NCI-H2107 (cell line): Measurements from ENCODE around the gene MAP3K20.
"Not testable (repeated sequence)": the region's sequence is repeated elsewhere in the genome, so short reads cannot be mapped to it uniquely, and the experiment has no call there.

Source experiments
- DNase-seq: peaks from one replicate; lab custom pipeline; 2025; lab: John Stamatoyannopoulos, UW

MAP3K20 gene

GRCh38 chr2:173280853-173281252 lies 205.2 kb downstream of the MAP3K20 start:
- no peak for DNase-seq

GRCh38 chr2:173281898-173282297 lies 206.3 kb downstream of the MAP3K20 start:
- not testable (repeated sequence) for DNase-seq

- DNase-seq = no peak
These were observed 207.3 kb downstream of the MAP3K20 start for GRCh38 chr2:173282795-173283545.

DNA sequence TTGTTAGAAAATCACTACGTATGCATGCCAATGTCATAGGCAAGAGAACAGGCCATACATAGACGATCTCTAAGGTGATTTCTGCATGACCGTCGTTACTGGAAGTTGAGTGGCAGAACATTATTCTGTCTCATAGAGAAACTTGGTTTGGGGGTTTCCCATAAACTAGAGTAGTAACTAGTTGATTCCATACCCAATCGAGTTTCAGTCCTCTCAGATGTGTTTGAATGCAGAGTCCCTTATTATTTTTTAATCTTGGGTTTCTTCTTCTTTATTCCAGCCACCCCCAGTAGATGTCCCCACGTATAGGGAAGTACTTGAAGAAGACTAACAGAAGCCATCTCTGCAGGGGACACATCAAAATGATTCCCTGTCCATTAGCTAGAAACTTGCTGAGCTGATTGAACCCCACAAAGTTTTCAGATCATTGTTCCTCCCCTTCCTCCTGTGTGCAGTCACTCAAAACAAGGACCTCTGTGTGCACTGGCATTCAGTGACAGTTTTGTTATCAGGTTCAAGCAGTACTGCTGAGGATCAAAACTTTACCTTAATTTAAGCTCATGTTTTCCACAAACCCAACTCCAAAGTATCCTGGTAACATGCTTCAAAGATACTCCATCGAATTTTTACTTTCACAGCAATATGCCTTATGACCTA lies 210.6 kb downstream of the MAP3K20 start:
- no peak for DNase-seq

GRCh38 chr2:173287594-173287993 lies 211.9 kb downstream of the MAP3K20 start:
- no peak for DNase-seq

GRCh38 chr2:173288561-173288960 lies 212.9 kb downstream of the MAP3K20 start:
- no peak for DNase-seq

GRCh38 chr2:173290046-173290445 lies 214.4 kb downstream of the MAP3K20 start:
- no peak for DNase-seq

GRCh38 chr2:173290518-173290917 lies 214.9 kb downstream of the MAP3K20 start:
- no peak for DNase-seq

- no peak for DNase-seq
These were observed 215.8 kb downstream of the MAP3K20 start for GRCh38 chr2:173291412-173291811.

GRCh38 chr2:173296235-173296634 lies 220.6 kb downstream of the MAP3K20 start:
- no peak for DNase-seq

- DNase-seq = no peak
These were observed 223.0 kb downstream of the MAP3K20 start for GRCh38 chr2:173298536-173299097.

DNA sequence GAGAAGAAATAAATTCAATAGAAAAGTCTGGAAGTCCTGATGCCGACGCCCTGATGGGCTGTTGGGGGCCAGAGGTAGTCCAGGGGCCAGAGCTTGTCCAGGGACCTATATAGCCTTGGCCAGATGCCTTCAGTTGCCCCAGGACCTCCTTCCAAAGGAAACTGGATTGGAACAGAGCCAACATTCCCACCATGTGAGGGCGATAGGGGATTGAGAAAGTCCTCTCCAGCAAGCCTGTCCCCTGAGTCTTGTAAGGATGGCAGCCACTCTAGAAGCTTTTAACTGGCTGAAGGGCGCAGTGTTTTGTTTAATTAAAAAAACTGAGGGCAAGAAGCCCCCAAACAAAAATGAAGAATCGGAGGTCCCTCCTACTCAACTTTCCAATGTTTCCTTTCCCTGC lies 224.1 kb downstream of the MAP3K20 start:
- DNase-seq = no peak

DNA sequence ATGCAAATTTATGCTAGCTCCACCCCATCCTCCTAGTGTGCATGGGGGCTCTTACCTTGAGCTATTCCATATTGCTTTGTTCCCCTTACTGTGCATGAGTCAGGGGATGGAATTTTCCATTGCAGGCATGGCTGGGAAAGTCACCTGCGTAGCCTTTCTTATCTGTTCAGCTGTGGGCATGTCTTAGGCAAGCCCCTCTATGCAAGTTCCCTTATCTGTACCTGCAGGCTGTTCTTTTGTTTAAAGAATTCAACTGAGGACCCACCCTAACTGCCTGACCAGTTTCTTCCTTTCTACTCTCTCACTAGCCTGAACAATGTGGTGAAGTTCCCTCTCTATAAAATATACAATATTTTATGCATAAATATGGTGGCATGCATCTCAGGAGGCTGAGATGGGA lies 224.8 kb downstream of the MAP3K20 start:
- no peak for DNase-seq

DNA sequence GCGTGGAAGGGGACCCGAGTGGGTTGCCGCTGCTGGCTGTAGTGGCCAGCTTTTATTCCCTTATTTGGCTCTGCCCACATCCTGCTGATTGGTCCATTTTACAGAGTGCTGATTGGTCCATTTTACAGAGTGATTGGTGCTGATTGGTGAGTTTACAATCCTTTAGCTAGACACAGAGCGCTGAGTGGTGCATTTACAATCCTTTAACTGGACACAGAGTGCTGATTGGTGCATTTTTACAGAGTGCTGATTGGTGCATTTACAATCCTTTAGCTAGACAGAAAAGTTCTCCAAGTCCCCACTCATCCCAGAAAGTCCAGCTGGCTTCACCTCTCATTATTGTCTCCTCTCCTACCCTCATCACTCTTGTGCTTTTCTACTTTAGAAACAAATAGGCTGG lies 225.9 kb downstream of the MAP3K20 start:
- not testable (repeated sequence) for DNase-seq

DNA sequence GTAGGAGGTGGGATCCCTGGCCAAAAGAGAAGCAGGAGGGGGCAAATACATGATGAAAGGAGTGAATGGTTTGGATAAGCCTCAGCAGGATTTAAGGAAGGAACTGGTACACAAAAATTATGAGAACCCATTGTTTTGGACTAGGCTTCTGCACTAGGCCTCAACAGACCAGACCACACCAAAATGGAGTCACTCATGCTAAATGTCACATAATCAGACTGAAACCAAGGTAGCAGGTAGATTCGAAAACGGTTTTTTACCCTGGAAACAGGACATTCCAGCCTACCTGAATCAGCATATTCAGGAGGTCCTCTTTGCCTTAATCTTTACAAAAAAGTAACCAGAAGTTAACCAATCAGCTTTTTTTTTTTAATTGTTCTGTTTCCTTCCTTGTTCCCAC lies 229.7 kb downstream of the MAP3K20 start:
- no peak for DNase-seq

GRCh38 chr2:173307293-173307692 lies 231.6 kb downstream of the MAP3K20 start:
- DNase-seq = no peak

- DNase-seq = not testable (repeated sequence)
These were observed 233.7 kb downstream of the MAP3K20 start for GRCh38 chr2:173309370-173309769.

DNA sequence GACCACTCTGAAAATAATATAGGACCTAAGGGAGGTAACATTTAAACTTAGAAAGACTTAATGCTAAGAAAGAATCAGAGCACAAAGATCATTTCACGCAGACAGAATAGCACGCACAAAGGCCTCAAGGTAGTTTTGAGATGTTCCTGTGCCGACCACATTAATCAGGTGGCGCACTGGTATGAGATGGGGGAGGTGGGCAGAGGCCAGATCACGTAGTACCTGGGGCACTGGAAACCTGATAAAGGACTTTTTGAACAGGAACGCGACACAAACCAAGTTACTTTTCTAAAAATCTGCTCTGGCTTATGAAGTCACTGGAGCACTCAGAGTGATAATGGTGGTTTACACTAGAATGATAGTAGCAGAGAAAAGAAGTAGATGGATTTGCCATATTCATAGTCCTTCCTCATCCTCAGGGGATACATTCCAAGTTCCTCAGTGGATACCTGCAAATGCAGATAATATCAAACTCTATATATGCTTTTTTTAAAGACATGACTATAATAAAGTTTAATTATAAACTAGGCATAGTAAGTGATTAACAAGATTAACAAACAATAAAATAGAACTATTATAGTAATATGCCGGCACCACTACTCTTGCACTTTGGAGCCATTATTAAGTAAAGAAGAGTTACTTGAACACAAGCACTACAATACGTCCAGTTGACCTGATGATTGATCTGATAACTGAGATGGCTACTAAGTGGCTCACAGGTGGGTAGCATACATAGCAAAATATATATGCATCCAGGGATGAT lies 236.4 kb downstream of the MAP3K20 start:
- DNase-seq = no peak
